GM21515 (cell line): ENCODE results near the gene PPP1R9B.

Experiments used
- ATAC-seq: cut with Tn5 transposase; IDR thresholded peaks from one replicate; pipeline ENCODE4 v1.9.1; 2021; ENCODE audit not compliant: unreplicated experiment

Gene PPP1R9B

GRCh38 chr17:50110591-50111349 lies 39.7 kb downstream of the PPP1R9B start:
- no peak for ATAC-seq

- no peak for ATAC-seq
Observed at GRCh38 chr17:50109785-50110184, 40.7 kb downstream of the PPP1R9B start.

GRCh38 chr17:50109207-50109606 lies 41.3 kb downstream of the PPP1R9B start:
- ATAC-seq: no peak

GRCh38 chr17:50108556-50108955 lies 41.9 kb downstream of the PPP1R9B start:
- ATAC-seq: no peak

GRCh38 chr17:50107790-50108414 lies 42.6 kb downstream of the PPP1R9B start:
- no peak for ATAC-seq

- ATAC-seq: no peak
Observed at GRCh38 chr17:50106393-50107131, 43.9 kb downstream of the PPP1R9B start.

- no peak for ATAC-seq
Observed at GRCh38 chr17:50105811-50106210, 44.7 kb downstream of the PPP1R9B start.

- ATAC-seq: no peak
Observed at GRCh38 chr17:50103941-50104340, 46.5 kb downstream of the PPP1R9B start.

- no peak for ATAC-seq
Observed at GRCh38 chr17:50103252-50103651, 47.2 kb downstream of the PPP1R9B start.

- no peak for ATAC-seq
Observed at GRCh38 chr17:50102164-50102991, 48.1 kb downstream of the PPP1R9B start.

GRCh38 chr17:50101346-50102163 lies 48.9 kb downstream of the PPP1R9B start:
- no peak for ATAC-seq

GRCh38 chr17:50100921-50101345 lies 49.5 kb downstream of the PPP1R9B start:
- ATAC-seq: no peak

- ATAC-seq: no peak
Observed at GRCh38 chr17:50100480-50100883, 50.0 kb downstream of the PPP1R9B start.

GRCh38 chr17:50099003-50099402 lies 51.5 kb downstream of the PPP1R9B start:
- ATAC-seq: no peak

GRCh38 chr17:50098583-50098982 lies 51.9 kb downstream of the PPP1R9B start:
- no peak for ATAC-seq

GRCh38 chr17:50097926-50098325 lies 52.6 kb downstream of the PPP1R9B start:
- ATAC-seq: no peak

- no peak for ATAC-seq
Observed at GRCh38 chr17:50097455-50097854, 53.0 kb downstream of the PPP1R9B start.

GRCh38 chr17:50096758-50097157 lies 53.7 kb downstream of the PPP1R9B start:
- no peak for ATAC-seq

GRCh38 chr17:50096092-50096491 lies 54.4 kb downstream of the PPP1R9B start:
- ATAC-seq: no peak

- no peak for ATAC-seq
Observed at GRCh38 chr17:50095626-50096037, 54.8 kb downstream of the PPP1R9B start.
